GM12865 (cell line): ENCODE measurements around the gene C3orf62.
A peak's percentile ranks its signal among the peaks of the same experiment; 100 is the strongest.

Experiments used
- DNase-seq: peaks from one replicate; pipeline ENCODE4 v3.0.0; 2010; ENCODE audit warnings: low read depth
- H3K4me3 ChIP-seq: 2 replicates; pipeline ENCODE4 v1.5.1; 2011; ENCODE audit warnings: mild to moderate bottlenecking, low read depth, low read length, control low read depth
- TF ChIP-seq, protein P1 (sequence below): IDR thresholded peaks from 2 replicates; pipeline ENCODE4 v1.5.1; 2011; ENCODE audit warnings: low read length, control low read depth, low read depth, inconsistent platforms; ENCODE audit not compliant: insufficient read depth; ENCODE audit errors: missing control alignments

The C3orf62 gene

DNA sequence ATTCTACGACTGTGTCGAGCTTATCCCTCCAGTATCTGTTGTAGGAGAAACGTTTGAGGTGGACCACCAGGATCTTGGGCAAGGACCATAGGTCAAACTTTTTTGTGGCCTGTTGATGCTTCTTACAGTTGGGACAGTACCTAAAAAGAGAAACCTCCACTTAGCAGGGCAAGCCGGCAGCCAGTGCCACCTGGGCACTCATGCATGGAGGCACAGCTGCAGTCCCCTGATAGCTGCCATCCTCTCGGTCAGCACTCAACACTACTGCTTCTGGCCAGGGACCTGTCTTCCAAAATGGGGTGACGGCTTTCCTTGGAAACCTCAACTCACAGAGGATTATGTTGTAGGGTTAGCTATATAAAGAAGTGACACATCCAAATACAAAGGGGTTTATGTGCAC lies 7.0 kb upstream of the C3orf62 start:
- TF ChIP-seq, protein P1, sequence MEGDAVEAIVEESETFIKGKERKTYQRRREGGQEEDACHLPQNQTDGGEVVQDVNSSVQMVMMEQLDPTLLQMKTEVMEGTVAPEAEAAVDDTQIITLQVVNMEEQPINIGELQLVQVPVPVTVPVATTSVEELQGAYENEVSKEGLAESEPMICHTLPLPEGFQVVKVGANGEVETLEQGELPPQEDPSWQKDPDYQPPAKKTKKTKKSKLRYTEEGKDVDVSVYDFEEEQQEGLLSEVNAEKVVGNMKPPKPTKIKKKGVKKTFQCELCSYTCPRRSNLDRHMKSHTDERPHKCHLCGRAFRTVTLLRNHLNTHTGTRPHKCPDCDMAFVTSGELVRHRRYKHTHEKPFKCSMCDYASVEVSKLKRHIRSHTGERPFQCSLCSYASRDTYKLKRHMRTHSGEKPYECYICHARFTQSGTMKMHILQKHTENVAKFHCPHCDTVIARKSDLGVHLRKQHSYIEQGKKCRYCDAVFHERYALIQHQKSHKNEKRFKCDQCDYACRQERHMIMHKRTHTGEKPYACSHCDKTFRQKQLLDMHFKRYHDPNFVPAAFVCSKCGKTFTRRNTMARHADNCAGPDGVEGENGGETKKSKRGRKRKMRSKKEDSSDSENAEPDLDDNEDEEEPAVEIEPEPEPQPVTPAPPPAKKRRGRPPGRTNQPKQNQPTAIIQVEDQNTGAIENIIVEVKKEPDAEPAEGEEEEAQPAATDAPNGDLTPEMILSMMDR = no peak
- no peak for DNase-seq
- no peak overlapping the region for H3K4me3 ChIP-seq

DNA sequence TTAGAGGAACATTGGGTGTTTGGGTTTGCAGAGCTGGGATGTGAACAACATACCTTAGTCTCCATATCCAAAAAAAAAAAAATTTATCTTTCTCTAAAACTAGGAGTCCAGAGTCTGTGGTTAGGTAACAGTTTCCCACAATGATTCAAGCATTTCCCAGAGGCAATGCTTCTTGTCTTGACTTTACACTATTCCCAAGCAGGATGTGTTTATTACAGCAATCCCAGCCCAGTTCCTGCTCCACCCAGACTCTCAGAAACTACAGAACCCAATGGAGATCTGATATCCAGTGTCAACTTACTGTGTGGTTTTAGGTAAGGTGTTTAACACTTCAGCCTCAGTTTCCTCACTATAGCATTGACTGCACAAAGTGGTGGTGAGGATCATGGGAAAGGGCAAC lies 2.3 kb upstream of the C3orf62 start:
- no peak overlapping the region for H3K4me3 ChIP-seq
- DNase-seq = no peak
- TF ChIP-seq, protein P1 = no peak

DNA sequence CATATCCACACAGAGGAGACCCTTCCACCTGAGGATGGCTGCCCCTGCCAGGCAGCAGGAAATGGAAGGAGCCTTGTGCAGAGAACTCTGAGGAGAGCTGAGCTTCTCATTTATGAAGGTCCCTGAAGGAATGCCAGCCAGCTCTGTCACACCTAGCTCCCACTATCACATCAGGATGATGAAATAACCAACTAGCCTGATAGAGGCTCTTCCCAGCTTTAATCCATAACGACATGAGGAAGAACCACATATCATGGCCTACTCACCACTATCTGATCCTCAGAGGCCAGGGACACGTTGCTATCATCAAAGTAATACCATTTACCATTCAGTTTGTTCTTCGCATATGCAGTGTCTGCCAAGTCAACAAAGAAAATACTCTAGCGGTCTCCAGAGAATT lies 1.5 kb upstream of the C3orf62 start:
- H3K4me3 ChIP-seq = no peak overlapping the region
- TF ChIP-seq, protein P1 = no peak
- DNase-seq = no peak

DNA sequence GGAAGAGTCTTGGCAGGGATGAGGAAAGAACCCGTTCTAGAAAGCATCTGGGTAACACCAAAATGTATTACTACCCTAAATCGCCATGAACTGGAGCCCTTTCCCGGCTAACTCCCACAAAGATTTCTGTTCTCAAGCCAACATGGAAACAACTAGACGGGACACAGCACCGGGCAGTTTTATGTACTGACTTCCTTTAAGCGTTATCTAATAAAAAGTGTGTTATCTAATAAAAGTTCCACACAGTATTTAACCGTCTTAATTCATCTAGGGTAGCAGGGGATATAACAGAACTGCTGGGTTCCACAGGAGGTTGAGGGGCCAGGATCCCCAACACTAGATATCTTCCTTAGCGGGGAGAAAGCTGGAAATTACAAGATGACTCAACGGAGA lies 347 bp upstream of the C3orf62 start:
- peak overlapping the region; percentile 72 for H3K4me3 ChIP-seq
- TF ChIP-seq, protein P1 = no peak
- DNase-seq = no peak

DNA sequence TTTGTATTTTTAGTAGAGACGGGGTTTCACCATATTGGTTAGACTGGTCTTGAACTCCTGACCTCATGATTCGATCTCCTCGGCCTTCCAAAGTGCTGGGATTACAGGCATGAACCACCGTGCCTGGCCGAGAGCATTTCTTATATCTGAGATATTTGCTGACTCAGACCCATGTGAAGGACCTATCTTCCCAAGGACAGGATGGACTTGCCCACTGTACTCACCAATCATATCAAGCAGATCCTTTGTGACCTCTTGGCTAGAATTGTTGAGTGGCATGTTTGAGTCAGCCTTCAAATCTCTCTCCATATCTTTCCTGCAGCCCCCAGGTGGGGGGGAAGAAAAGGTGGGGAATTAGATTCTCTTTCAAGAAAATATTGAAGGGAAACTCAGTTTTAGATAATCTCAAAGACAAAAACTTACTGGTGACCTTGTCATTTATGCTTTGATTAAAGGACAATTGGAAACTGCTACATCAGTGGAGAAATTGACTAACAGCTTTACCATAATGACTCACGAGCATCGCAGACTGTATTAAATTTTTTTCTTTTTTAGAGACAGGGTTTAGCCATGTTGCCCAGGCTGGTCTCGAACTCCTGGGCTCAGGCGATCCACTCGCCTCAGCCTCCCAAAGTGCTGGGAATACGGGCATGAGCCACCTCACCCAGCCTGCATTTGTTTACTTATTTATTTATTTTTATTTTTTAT lies 3.1 kb downstream of the C3orf62 start:
- DNase-seq = no peak
- H3K4me3 ChIP-seq = no peak overlapping the region
- TF ChIP-seq, protein P1 = no peak

DNA sequence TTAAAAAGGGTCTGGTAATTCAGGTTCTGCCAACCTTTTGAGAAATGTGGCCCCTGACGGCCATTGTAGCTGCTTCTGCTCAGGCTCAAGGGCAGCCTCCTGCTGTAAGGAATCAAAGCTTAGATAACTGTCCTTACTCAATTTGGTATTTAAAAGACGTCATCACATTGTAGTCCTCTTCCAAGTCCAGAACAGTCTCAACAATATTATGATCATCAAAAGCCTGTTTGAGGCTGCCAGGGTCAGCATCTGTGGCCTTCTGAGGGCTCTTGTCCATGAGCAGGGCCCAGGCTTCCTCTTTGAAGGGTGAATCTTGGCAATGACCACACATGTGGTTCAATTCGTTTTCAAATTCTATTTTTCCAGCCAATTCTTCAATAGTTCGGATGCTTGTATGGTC lies 6.0 kb downstream of the C3orf62 start:
- TF ChIP-seq, protein P1 = no peak
- no peak overlapping the region for H3K4me3 ChIP-seq
- DNase-seq = no peak

DNA sequence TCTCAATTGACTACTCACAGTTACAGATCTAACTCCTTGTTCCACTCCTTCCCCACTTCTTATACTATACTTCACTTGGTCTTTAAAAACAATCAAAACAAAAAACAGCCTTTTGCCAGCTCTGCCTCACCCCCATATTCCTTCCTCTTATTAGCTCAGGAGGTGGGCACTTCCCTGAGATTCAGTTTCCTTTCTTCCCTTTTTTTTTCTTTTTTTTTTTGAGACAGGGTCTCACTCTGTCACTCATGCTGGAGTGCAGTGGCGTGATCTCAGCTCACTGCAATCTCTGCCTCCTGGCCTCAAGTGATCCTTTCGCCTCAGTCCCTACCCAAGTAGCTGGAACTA lies 6.9 kb downstream of the C3orf62 start:
- no peak overlapping the region for H3K4me3 ChIP-seq
- TF ChIP-seq, protein P1 = no peak
- DNase-seq = no peak
